K562 (cell line): ENCODE measurements around the gene CEP192. TPM values are rescaled to one million over a fixed set of nuclear protein-coding genes. Genes with fewer than 3 reads are reported as not detected.

ENCODE experiments used
- ETV6 ChIP-seq, 3 experiments: fragments of 150-350 bp in 1 of 3; sonication (generic) in 1 of 3; formaldehyde crosslinking in 1 of 3; IDR thresholded peaks; 2 replicates each; pipeline versions ENCODE4 v1.6.1 to v1.8.0; 2014 to 2022; ENCODE audit warnings: borderline replicate concordance in 2 of 3, low read depth in 2 of 3, antibody characterized with exemption in 1 of 3, low read length in 1 of 3, mild to moderate bottlenecking in 1 of 3, missing genetic modification reagents in 1 of 3
- HDAC2 ChIP-seq: fragments of 450-650 bp; IDR thresholded peaks from 2 replicates; pipeline ENCODE4 v1.6.1; 2016; ENCODE audit warnings: mild to moderate bottlenecking
- HNRNPUL1 ChIP-seq: fragments of 200-400 bp; formaldehyde crosslinking; IDR thresholded peaks from 2 replicates; pipeline ENCODE4 v1.6.1; 2017; ENCODE audit warnings: low read length
- MTA3 ChIP-seq: fragments of 450-650 bp; formaldehyde crosslinking; IDR thresholded peaks from 2 replicates; pipeline ENCODE4 v1.6.1; 2017; ENCODE audit warnings: mild to moderate bottlenecking, borderline replicate concordance
- PURB ChIP-seq: sonication (generic); formaldehyde crosslinking; IDR thresholded peaks from 2 replicates; pipeline ENCODE4 v1.9.0; 2021; ENCODE audit warnings: low read depth, mild to moderate bottlenecking, missing genetic modification reagents
- SIN3B ChIP-seq: fragments of 450-650 bp; IDR thresholded peaks from 2 replicates; pipeline ENCODE4 v1.6.1; 2017; ENCODE audit warnings: low read depth, mild to moderate bottlenecking, moderate library complexity
- ZNF707 ChIP-seq: fragments of 250-450 bp; sonication (Bioruptor Pico); conservative IDR thresholded peaks from 2 replicates; pipeline ENCODE4 v1.8.0; 2022; ENCODE audit warnings: inconsistent platforms, mild to moderate bottlenecking, moderate library complexity
- ZNF717 ChIP-seq: fragments of 250-450 bp; sonication (Bioruptor Pico); IDR thresholded peaks from 2 replicates; pipeline ENCODE4 v1.5.0; 2021
- ZNF76 ChIP-seq: fragments of 250-450 bp; sonication (Bioruptor Pico); IDR thresholded peaks from 2 replicates; pipeline ENCODE4 v1.4.0; 2020; ENCODE audit warnings: mild to moderate bottlenecking, moderate library complexity, borderline replicate concordance
- polyA plus RNA-seq, 8 experiments: library from polyadenylated mRNA; depleted of rRNA in 4 of 8; stranded (reverse) in 5 of 8; unstranded in 3 of 8; fragments of >200 nt; fragmentation: Nextera tagmentation in 2 of 8; fragmentation: Illumina TruSeq in 1 of 8; extraction: Ambion mirVana in 2 of 8; extraction: Trizol in 1 of 8; gene quantifications; 2 replicates each; pipeline versions ENCODE4 v1.2.1 to v1.2.3, GENCODE V29; 2011 to 2014; ENCODE audit warnings: inconsistent platforms in 1 of 8, missing spikeins in 1 of 8
- total RNA-seq, 7 experiments: library from RNA; depleted of rRNA in 6 of 7; stranded (reverse); fragments of >200 nt in 6 of 7; fragmentation: Illumina TruSeq in 2 of 7; extraction: Trizol in 2 of 7; gene quantifications; 2 replicates each; pipeline versions ENCODE4 v1.2.1 to v1.2.3, GENCODE V29; 2011 to 2021; ENCODE audit warnings: low replicate concordance in 1 of 7
- TF ChIP-seq, protein P1 (sequence below): fragments of 250-450 bp; sonication (Bioruptor Pico); IDR thresholded peaks from 2 replicates; pipeline ENCODE4 v1.4.0; 2020; ENCODE audit warnings: mild to moderate bottlenecking, moderate library complexity
- TF ChIP-seq, protein P2 (sequence below): fragments of 450-650 bp; IDR thresholded peaks from 2 replicates; pipeline ENCODE4 v1.6.1; 2016; ENCODE audit warnings: low read depth

Gene CEP192
- total and polyA plus RNA-seq, 9 of the 15 experiments (the other 6 are each of a cell fraction or from before 2014, with no cell fraction given): 14.4 to 54.4 (median 35.8) TPM

- TF ChIP-seq ETV6 (IDR thresholded peaks at IDR 0.05; ENCODE audit: borderline replicate concordance in 1 of 2, low read depth in 2 of 2, low read length in 1 of 2): no peak
- peak; percentile 82; the same call in 1 of the 2 replicates for TF ChIP-seq ETV6 (CRISPR knock-in tag; IDR thresholded peaks at IDR 0.05; ENCODE audit: borderline replicate concordance)
- no peak for TF ChIP-seq ZNF76
- 0 out of 2 replicates have a peak, but pooled peaks have one; percentile 12 for TF ChIP-seq SIN3B
- TF ChIP-seq, protein P1, sequence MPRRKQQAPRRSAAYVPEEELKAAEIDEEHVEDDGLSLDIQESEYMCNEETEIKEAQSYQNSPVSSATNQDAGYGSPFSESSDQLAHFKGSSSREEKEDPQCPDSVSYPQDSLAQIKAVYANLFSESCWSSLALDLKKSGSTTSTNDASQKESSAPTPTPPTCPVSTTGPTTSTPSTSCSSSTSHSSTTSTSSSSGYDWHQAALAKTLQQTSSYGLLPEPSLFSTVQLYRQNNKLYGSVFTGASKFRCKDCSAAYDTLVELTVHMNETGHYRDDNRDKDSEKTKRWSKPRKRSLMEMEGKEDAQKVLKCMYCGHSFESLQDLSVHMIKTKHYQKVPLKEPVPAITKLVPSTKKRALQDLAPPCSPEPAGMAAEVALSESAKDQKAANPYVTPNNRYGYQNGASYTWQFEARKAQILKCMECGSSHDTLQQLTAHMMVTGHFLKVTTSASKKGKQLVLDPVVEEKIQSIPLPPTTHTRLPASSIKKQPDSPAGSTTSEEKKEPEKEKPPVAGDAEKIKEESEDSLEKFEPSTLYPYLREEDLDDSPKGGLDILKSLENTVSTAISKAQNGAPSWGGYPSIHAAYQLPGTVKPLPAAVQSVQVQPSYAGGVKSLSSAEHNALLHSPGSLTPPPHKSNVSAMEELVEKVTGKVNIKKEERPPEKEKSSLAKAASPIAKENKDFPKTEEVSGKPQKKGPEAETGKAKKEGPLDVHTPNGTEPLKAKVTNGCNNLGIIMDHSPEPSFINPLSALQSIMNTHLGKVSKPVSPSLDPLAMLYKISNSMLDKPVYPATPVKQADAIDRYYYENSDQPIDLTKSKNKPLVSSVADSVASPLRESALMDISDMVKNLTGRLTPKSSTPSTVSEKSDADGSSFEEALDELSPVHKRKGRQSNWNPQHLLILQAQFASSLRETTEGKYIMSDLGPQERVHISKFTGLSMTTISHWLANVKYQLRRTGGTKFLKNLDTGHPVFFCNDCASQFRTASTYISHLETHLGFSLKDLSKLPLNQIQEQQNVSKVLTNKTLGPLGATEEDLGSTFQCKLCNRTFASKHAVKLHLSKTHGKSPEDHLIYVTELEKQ: no peak
- TF ChIP-seq, protein P2, sequence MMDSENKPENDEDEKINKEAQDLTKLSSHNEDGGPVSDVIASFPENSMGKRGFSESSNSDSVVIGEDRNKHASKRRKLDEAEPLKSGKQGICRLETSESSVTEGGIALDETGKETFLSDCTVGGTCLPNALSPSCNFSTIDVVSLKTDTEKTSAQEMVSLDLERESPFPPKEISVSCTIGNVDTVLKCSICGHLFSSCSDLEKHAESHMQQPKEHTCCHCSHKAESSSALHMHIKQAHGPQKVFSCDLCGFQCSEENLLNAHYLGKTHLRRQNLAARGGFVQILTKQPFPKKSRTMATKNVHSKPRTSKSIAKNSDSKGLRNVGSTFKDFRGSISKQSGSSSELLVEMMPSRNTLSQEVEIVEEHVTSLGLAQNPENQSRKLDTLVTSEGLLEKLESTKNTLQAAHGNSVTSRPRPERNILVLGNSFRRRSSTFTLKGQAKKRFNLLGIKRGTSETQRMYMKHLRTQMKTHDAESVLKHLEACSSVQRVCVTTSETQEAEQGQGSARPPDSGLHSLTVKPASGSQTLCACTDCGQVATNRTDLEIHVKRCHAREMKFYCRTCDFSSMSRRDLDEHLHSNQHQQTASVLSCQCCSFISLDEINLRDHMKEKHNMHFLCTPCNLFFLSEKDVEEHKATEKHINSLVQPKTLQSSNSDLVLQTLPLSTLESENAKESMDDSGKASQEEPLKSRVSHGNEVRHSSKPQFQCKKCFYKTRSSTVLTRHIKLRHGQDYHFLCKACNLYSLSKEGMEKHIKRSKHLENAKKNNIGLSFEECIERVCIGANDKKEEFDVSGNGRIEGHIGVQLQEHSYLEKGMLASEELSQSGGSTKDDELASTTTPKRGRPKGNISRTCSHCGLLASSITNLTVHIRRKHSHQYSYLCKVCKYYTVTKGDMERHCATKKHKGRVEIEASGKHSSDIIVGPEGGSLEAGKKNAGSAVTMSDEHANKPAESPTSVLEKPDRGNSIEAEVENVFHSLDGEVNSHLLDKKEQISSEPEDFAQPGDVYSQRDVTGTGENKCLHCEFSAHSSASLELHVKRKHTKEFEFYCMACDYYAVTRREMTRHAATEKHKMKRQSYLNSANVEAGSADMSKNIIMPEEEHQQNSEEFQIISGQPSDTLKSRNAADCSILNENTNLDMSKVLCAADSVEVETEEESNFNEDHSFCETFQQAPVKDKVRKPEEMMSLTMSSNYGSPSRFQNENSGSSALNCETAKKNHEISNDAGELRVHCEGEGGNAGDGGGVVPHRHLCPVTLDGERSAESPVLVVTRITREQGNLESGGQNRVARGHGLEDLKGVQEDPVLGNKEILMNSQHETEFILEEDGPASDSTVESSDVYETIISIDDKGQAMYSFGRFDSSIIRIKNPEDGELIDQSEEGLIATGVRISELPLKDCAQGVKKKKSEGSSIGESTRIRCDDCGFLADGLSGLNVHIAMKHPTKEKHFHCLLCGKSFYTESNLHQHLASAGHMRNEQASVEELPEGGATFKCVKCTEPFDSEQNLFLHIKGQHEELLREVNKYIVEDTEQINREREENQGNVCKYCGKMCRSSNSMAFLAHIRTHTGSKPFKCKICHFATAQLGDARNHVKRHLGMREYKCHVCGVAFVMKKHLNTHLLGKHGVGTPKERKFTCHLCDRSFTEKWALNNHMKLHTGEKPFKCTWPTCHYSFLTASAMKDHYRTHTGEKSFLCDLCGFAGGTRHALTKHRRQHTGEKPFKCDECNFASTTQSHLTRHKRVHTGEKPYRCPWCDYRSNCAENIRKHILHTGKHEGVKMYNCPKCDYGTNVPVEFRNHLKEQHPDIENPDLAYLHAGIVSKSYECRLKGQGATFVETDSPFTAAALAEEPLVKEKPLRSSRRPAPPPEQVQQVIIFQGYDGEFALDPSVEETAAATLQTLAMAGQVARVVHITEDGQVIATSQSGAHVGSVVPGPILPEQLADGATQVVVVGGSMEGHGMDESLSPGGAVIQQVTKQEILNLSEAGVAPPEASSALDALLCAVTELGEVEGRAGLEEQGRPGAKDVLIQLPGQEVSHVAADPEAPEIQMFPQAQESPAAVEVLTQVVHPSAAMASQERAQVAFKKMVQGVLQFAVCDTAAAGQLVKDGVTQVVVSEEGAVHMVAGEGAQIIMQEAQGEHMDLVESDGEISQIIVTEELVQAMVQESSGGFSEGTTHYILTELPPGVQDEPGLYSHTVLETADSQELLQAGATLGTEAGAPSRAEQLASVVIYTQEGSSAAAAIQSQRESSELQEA: no peak
- no peak for TF ChIP-seq HNRNPUL1
- TF ChIP-seq ZNF707: no peak
- TF ChIP-seq PURB: no peak
- 0 out of 2 replicates have a peak, but pooled peaks have one; percentile 20 for TF ChIP-seq HDAC2
- peak; percentile 81; the same call in 1 of the 2 replicates for TF ChIP-seq MTA3
- no peak for TF ChIP-seq ZNF717 (CRISPR knock-in tag)
Measured at GRCh38 chr18:12990967-12991820, at the start of gene CEP192 (continued).
